Measurements from ENCODE around the gene SETSIP. TPM values are rescaled to one million over a fixed set of nuclear protein-coding genes. Genes with fewer than 3 reads are reported as not detected.

The SETSIP gene
- total RNA-seq, 1 donor: not detected

Other genes starting within 250 kb of the SETSIP start
- 37.2 and 118 TPM in 2 replicates for gene TGFBR3, start 189.3 kb downstream of the SETSIP start, total RNA-seq (ENCODE audit: low replicate concordance)
- gene BRDT, start 126.0 kb downstream of the SETSIP start, total RNA-seq (ENCODE audit: low replicate concordance): not detected in 2 replicates
- 0.45 TPM in 1 of 2 replicates, not detected in the other for gene EPHX4, start 45.4 kb downstream of the SETSIP start, total RNA-seq (ENCODE audit: low replicate concordance)
- gene BTBD8, start 4.9 kb upstream of the SETSIP start, total RNA-seq (ENCODE audit: low replicate concordance): 5.2 and 14.0 TPM in 2 replicates
- gene C1orf146, start 142.5 kb upstream of the SETSIP start, total RNA-seq (ENCODE audit: low replicate concordance): not detected in 2 replicates
- gene GLMN, start 223.6 kb upstream of the SETSIP start, total RNA-seq (ENCODE audit: low replicate concordance): 3.8 and 18.0 TPM in 2 replicates
- 4.4 and 16.1 TPM in 2 replicates for gene RPAP2, start 223.6 kb upstream of the SETSIP start, total RNA-seq (ENCODE audit: low replicate concordance)

Data from fibroblast of the aortic adventitia (primary cell).